Stimulated activated CD4-positive, alpha-beta T cell treated with anti-CD3 and anti-CD28 coated beads, Interleukin-1b, Interleukin-23, amount 100 ng/mL, for 48 hours (primary cell): Measurements from ENCODE around the gene CDK5RAP3.

Experiments used
- DNase-seq: peaks from one replicate; pipeline ENCODE4 v3.0.0-alpha.2; 2020

Gene CDK5RAP3

GRCh38 chr17:48025040-48025903 is 54.4 kb downstream of the CDK5RAP3 start:
- DNase-seq = peak; percentile 97

GRCh38 chr17:48025904-48026501 is 55.1 kb downstream of the CDK5RAP3 start:
- DNase-seq = no peak

DNA sequence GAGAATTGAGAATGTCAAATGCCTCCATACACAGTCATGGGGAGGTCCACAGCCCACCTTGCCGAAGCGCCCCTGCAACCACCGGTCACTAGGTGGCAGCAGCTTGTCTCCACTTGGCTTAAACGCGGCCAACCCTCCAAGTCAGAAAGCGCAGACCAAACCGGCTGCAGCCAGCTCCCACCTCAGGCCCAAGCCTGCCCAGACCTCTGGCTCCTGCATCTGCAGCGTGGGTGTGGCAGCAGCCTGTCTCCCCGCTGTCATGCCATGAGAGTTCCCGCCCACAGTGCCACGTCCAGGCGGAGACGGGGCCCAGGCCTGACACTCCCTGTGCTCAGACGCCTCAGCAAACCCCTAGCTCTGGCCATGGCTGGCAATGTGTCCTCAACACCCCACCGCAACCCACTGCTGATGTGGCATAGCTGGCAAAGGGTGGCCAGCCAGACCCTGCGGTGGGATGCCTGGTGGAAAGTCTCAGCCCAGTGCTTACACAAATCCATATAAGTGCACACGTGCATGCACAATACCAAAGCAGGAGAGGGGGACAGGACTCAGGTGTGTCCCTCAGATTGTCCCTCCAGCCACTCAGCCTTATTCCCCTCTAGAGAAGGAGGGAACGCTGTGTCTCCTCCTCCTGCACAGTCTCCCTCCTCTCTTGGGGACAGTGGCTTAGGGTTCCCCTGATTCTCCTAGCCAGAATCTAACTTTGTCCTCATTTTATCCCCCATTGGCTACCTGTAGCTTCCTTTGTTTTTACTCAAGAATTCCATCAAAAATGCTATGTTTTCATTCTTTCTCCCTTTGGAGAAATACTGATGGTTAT is 55.8 kb downstream of the CDK5RAP3 start:
- peak; percentile 76 for DNase-seq

- DNase-seq = no peak
These were observed 56.5 kb downstream of the CDK5RAP3 start for GRCh38 chr17:48027322-48027981.

DNA sequence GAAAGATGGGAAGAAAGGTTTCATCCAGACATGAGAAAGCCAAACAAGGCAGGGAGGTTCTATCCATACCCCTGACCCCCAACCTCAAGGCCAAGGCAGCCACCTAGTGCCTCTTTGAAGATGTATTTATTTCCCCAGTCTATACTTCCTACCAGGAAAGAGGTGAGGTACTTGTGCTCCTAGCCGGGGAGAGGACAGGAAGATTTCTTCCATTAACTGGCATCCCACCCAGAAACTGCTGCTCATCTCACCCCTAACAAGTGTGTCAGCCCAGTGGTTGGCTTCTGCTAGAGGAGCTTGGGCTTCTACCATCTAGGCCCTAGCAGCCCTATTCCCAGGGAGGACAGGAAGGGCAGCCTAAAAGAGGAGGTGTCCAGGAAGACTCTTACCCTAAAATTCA is 57.8 kb downstream of the CDK5RAP3 start:
- no peak for DNase-seq

GRCh38 chr17:48030531-48030930 is 59.6 kb downstream of the CDK5RAP3 start:
- no peak for DNase-seq
